DND-41 (cell line): Measurements from ENCODE around the gene NTM.

Source experiments
- EZH2 ChIP-seq: IDR thresholded peaks from 3 replicates; pipeline ENCODE4 v1.6.1; 2012; ENCODE audit warnings: borderline replicate concordance, low read depth, mild to moderate bottlenecking, moderate library complexity, low read length, inconsistent platforms; ENCODE audit not compliant: severe bottlenecking
- TF ChIP-seq, protein P1 (sequence below): IDR thresholded peaks from 2 replicates; pipeline ENCODE4 v1.5.1; 2012; ENCODE audit warnings: borderline replicate concordance, low read length, moderate library complexity, mild to moderate bottlenecking; ENCODE audit not compliant: poor library complexity, severe bottlenecking; ENCODE audit errors: extremely low read depth

DNA sequence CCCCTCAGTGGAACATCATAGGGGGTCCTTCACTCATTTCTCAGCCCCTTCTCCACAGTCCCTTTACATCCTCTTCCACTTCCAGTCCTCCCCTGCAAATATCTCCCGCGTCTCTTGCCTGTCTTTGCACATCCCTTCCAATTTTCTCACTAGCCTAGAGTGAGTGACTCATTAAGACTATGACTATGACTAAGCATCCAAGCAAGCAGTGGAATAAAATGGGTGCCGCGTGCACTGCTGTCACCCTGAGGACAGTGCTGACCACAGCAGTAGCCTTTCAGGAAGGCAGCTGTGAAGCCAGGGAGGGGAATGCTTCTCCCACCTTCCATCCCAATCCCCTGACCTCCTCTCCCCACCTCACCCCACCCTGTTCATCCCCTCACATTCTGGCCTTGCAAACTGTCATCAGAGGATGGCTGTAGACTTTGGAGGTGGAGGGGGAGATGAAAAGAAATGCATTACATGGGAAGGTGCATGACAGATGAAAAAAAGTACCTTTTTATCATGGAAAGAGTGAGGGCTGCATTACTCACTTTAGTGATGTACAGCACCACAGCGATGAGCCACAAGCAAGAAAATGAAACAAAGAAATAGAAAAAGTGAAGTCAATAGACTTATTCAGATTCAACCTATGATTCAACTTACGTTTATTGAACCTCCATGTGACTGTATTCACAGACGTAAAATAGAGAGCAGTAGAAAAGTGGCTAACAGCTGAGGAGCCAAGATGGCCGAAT is 948.2 kb downstream of the NTM start:
- TF ChIP-seq, protein P1, sequence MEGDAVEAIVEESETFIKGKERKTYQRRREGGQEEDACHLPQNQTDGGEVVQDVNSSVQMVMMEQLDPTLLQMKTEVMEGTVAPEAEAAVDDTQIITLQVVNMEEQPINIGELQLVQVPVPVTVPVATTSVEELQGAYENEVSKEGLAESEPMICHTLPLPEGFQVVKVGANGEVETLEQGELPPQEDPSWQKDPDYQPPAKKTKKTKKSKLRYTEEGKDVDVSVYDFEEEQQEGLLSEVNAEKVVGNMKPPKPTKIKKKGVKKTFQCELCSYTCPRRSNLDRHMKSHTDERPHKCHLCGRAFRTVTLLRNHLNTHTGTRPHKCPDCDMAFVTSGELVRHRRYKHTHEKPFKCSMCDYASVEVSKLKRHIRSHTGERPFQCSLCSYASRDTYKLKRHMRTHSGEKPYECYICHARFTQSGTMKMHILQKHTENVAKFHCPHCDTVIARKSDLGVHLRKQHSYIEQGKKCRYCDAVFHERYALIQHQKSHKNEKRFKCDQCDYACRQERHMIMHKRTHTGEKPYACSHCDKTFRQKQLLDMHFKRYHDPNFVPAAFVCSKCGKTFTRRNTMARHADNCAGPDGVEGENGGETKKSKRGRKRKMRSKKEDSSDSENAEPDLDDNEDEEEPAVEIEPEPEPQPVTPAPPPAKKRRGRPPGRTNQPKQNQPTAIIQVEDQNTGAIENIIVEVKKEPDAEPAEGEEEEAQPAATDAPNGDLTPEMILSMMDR = no peak
- TF ChIP-seq EZH2 = no peak
